Naive thymus-derived CD4-positive, alpha-beta T cell (primary cell): ENCODE measurements around the gene PUSL1. TPM values are rescaled to one million over a fixed set of nuclear protein-coding genes. Genes with fewer than 3 reads are reported as not detected.

Experiments
- ATAC-seq: fragments of 150-1000 bp; cut with Tn5 transposase; 2 replicates; pipeline ENCODE4 v1.10.0; 2021; ENCODE audit warnings: mild to moderate bottlenecking, moderate library complexity
- CTCF ChIA-PET: fragments of 350-600 bp; sonication (Branson Sonifier 250); formaldehyde crosslinking; loops from one replicate; lab custom pipeline; 2021; ENCODE audit warnings: antibody characterized with exemption; lab: Charles Lee
- POLR2A ChIA-PET: fragments of 350-600 bp; sonication (Branson Sonifier 250); formaldehyde crosslinking; loops from one replicate; lab custom pipeline; 2021; ENCODE audit warnings: antibody characterized with exemption, inconsistent platforms; lab: Charles Lee
- DNase-seq, 9 donors: peaks; one replicate each; pipeline versions ENCODE4 v3.0.0 to v3.0.0-alpha.2; 2020 to 2022; ENCODE audit warnings: mixed read lengths in 1 of 9
- H3K27ac ChIP-seq: one replicate; pipeline ENCODE4 v1.7.0; 2013; ENCODE audit warnings: mild to moderate bottlenecking, low read depth, low read length, moderate library complexity
- H3K27me3 ChIP-seq, 2 donors: one replicate each; pipeline ENCODE4 v1.7.0; 2013; ENCODE audit warnings: low read length in 2 of 2, mild to moderate bottlenecking in 2 of 2, moderate library complexity in 2 of 2; ENCODE audit not compliant: control insufficient read depth in 2 of 2, insufficient read depth in 2 of 2
- H3K36me3 ChIP-seq, 3 experiments: 1 replicate in 2 of 3; 2 replicates in 1 of 3; pipeline ENCODE4 v1.7.0; 2013; ENCODE audit warnings: low read length in 3 of 3, mild to moderate bottlenecking in 3 of 3, moderate library complexity in 1 of 3; ENCODE audit not compliant: insufficient read depth in 3 of 3, control insufficient read depth in 2 of 3
- H3K4me1 ChIP-seq, 2 donors: one replicate each; pipeline ENCODE4 v1.7.0; 2013; ENCODE audit warnings: low read length in 2 of 2, mild to moderate bottlenecking in 2 of 2, moderate library complexity in 1 of 2; ENCODE audit not compliant: control insufficient read depth in 2 of 2, insufficient read depth in 2 of 2
- H3K4me3 ChIP-seq: 2 replicates; pipeline ENCODE4 v1.7.0; 2013; ENCODE audit warnings: mild to moderate bottlenecking, low read length
- H3K9me3 ChIP-seq, 3 experiments: 1 replicate in 2 of 3; 2 replicates in 1 of 3; pipeline ENCODE4 v1.7.0; 2013; ENCODE audit warnings: low read length in 3 of 3; ENCODE audit not compliant: control insufficient read depth in 2 of 3
- H3K27ac Mint-ChIP-seq, 9 donors: one replicate each; pipeline ENCODE4 v1.8.0; 2020 to 2022; ENCODE audit warnings: mixed read lengths in 9 of 9, mild to moderate bottlenecking in 8 of 9, moderate library complexity in 5 of 9, inconsistent platforms in 2 of 9
- H3K27me3 Mint-ChIP-seq, 5 donors: one replicate each; pipeline ENCODE4 v1.8.0; 2021 to 2022; ENCODE audit warnings: mixed read lengths in 5 of 5, mild to moderate bottlenecking in 1 of 5
- H3K36me3 Mint-ChIP-seq, 5 donors: one replicate each; pipeline ENCODE4 v1.8.0; 2020 to 2022; ENCODE audit warnings: mixed read lengths in 5 of 5, mild to moderate bottlenecking in 3 of 5, inconsistent platforms in 1 of 5
- H3K4me1 Mint-ChIP-seq, 7 donors: one replicate each; pipeline ENCODE4 v1.8.0; 2020 to 2022; ENCODE audit warnings: mixed read lengths in 7 of 7, mild to moderate bottlenecking in 3 of 7, inconsistent platforms in 1 of 7
- H3K4me3 Mint-ChIP-seq, 10 donors: one replicate each; pipeline ENCODE4 v1.8.0; 2020 to 2022; ENCODE audit warnings: mild to moderate bottlenecking in 10 of 10, mixed read lengths in 10 of 10, moderate library complexity in 6 of 10, inconsistent platforms in 2 of 10
- H3K9me3 Mint-ChIP-seq, 11 donors: one replicate each; pipeline ENCODE4 v1.8.0; 2020 to 2022; ENCODE audit warnings: mixed read lengths in 11 of 11, mild to moderate bottlenecking in 4 of 11, inconsistent platforms in 1 of 11, moderate library complexity in 1 of 11
- intact Hi-C, 2 donors: fragments of 100-400 bp; cut with micrococcal nuclease; formaldehyde crosslinking; loops; one replicate each; pipeline ENCODE4 v1.15.1; 2023
- microRNA-seq: library from miRNA; unstranded; fragments of <30 nt; microRNA quantifications from one replicate; pipeline ENCODE4 v1.2.0, GENCODE V29; 2022; ENCODE audit warnings: borderline microRNAs expressed
- polyA plus RNA-seq, 2 donors: library from polyadenylated mRNA; unstranded; fragments of 300-500 nt; fragmentation: Illumina TruSeq; gene quantifications; one replicate each; pipeline ENCODE4 v1.2.3, GENCODE V29; 2021
- total RNA-seq, 6 experiments: library from RNA in 5 of 6; stranded (reverse) in 5 of 6; gene quantifications; 1 replicate in 5 of 6; 2 replicates in 1 of 6; pipeline ENCODE4 v1.2.3 and lab custom pipeline; 2021 to 2026

The PUSL1 gene
- total and polyA plus RNA-seq, 7 experiments from 2014 or later, result 16.2 to 26.1 (median 19.4) TPM

GRCh38 chr1:1359664-1360468 lies 51.5 kb downstream of the PUSL1 start:
- Histone ChIP-seq H3K4me1 (peaks cover 0 to 8% of the 10 kb centered on the region in 2 donors), H3K27me3 (peaks cover 0 to 3% of the 10 kb centered on the region in 2 donors), H3K4me3 (no peak overlapping the region), H3K27ac (no peak overlapping the region), H3K36me3 (no peaks in the 10 kb centered on the region), H3K9me3 (no peaks in the 10 kb centered on the region)
- ATAC-seq (no peak), DNase-seq (no peak)
- intact Hi-C loops, result loop anchor here in 1 of 2 donors (1.0 kb wide), 1 partner anchor 11 kb away; no protein-coding TSS in a partner anchor
- Mint-ChIP-seq H3K27me3 (peaks cover 0 to 20% (median 4%) of the 10 kb centered on the region in 5 donors), H3K4me3 (peak overlapping the region in 7 of 10 donors; percentile 21 to 75 (median 52)), H3K27ac (peak overlapping the region in 5 of 9 donors; percentile 4 to 62 (median 52)), H3K9me3 (peaks cover 0 to 2% (median 0%) of the 10 kb centered on the region in 11 donors), H3K4me1 (peaks cover 6 to 15% (median 12%) of the 10 kb centered on the region in 7 donors), H3K36me3 (no peaks in the 10 kb centered on the region)
- ChIA-PET POLR2A (interaction anchor here (1.6 kb wide), 1 partner anchor 12 kb away, joined by 4 read pairs; no protein-coding TSS in a partner anchor), CTCF (no interaction called here)

DNA sequence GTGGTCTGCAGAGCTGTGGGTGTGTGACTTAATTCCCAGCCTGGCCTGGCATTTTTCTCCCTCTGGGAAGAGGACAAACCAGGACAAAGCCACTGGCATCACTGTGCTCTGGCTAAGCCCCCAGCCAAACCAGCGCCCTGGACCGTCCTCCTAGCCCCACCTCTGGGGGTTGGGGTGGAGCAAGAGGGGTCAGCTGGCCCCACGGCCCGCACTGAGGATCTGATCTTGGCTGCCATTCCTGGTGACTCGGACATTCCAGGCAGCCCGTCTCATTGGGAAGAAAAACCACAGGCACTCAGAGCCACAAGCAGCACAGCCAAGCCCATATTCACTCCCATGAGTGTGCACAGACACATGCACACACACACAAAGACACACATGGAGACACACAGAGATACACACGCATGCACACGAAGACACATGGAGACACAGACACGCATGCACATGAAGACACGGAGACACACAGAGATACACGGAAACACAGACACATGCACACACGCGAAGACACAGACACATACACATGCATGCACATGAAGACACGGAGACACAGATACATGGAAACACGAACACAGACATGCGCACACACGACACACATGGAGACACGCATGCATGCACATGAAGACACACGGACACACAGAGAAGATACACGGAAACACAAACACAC lies 52.2 kb downstream of the PUSL1 start:
- ChIA-PET POLR2A (no interaction called here), CTCF (no interaction called here)
- Histone ChIP-seq H3K36me3 (no peaks in the 10 kb centered on the region), H3K9me3 (no peaks in the 10 kb centered on the region), H3K27me3 (peaks cover 0 to 3% of the 10 kb centered on the region in 2 donors), H3K4me1 (peaks cover 0 to 8% of the 10 kb centered on the region in 2 donors), H3K27ac (no peak overlapping the region), H3K4me3 (no peak overlapping the region)
- Mint-ChIP-seq H3K36me3 (no peaks in the 10 kb centered on the region), H3K9me3 (peaks cover 0 to 2% (median 0%) of the 10 kb centered on the region in 11 donors), H3K4me1 (peaks cover 6 to 15% (median 12%) of the 10 kb centered on the region in 7 donors), H3K27ac (no peak overlapping the region), H3K4me3 (no peak overlapping the region), H3K27me3 (peaks cover 0 to 20% (median 4%) of the 10 kb centered on the region in 5 donors)
- intact Hi-C loops, result no loop called here
- peak in 1 of 9 donors; percentile 3 for DNase-seq
- ATAC-seq, result no peak

Small RNA genes within 50 kb of the gene (microRNA-seq; reads per million reads assigned to microRNA genes)
- gene MIR6726 (not detected), gene MIR6727 (not detected), gene MIR6808 (not detected)

Other genes with a start within 250 kb of the PUSL1 start
- gene RNF223, start 234.3 kb upstream of the PUSL1 start, total RNA-seq, result under 1 TPM in 1 of 5 experiments, not detected in 4; 0.32 TPM
- not detected for gene RNF223, start 234.3 kb upstream of the PUSL1 start, polyA plus RNA-seq
- 10 to 100 TPM; 17.6 to 21.9 (median 19.6) TPM for gene C1orf159, start 192.5 kb upstream of the PUSL1 start, total RNA-seq
- 10 to 100 TPM in 1 of 2 donors, 1 to 10 TPM in 1; 6.4 to 10.5 TPM for gene C1orf159, start 192.5 kb upstream of the PUSL1 start, polyA plus RNA-seq
- under 1 TPM in 2 of 5 experiments, not detected in 3; 0.58 to 0.80 TPM for gene TTLL10, start 134.7 kb upstream of the PUSL1 start, total RNA-seq
- not detected for gene TTLL10, start 134.7 kb upstream of the PUSL1 start, polyA plus RNA-seq
- gene TNFRSF18, start 102.0 kb upstream of the PUSL1 start, total RNA-seq, result 10 to 100 TPM in 2 of 5 experiments, 1 to 10 TPM in 1, not detected in 2; 2.6 to 81.7 (median 12.6) TPM
- under 1 TPM in 1 of 2 donors, not detected in 1; 0.32 TPM for gene TNFRSF18, start 102.0 kb upstream of the PUSL1 start, polyA plus RNA-seq
- 100 to 1,000 TPM in 1 of 5 experiments, 10 to 100 TPM in 1, 1 to 10 TPM in 2, under 1 TPM in 1; 0.49 to 192 (median 7.8) TPM for gene TNFRSF4, start 94.4 kb upstream of the PUSL1 start, total RNA-seq
- 1 to 10 TPM; 1.4 to 1.5 TPM for gene TNFRSF4, start 94.4 kb upstream of the PUSL1 start, polyA plus RNA-seq
- 100 to 1,000 TPM in 4 of 5 experiments, 10 to 100 TPM in 1; 75.8 to 124 (median 110) TPM for gene SDF4, start 76.6 kb upstream of the PUSL1 start, total RNA-seq
- 10 to 100 TPM; 74.8 to 90.7 TPM for gene SDF4, start 76.6 kb upstream of the PUSL1 start, polyA plus RNA-seq
- gene B3GALT6, start 76.4 kb upstream of the PUSL1 start, total RNA-seq, result 10 to 100 TPM; 10.9 to 29.0 (median 22.8) TPM
- 10 to 100 TPM in 1 of 2 donors, 1 to 10 TPM in 1; 7.2 to 12.7 TPM for gene B3GALT6, start 76.4 kb upstream of the PUSL1 start, polyA plus RNA-seq
- gene C1QTNF12, start 61.9 kb upstream of the PUSL1 start, total RNA-seq, result 1 to 10 TPM; 2.5 to 5.8 (median 3.0) TPM
- gene C1QTNF12, start 61.9 kb upstream of the PUSL1 start, polyA plus RNA-seq, result under 1 TPM in 1 of 2 donors, not detected in 1; 0.56 TPM
- 10 to 100 TPM; 62.3 to 89.3 (median 75.1) TPM for gene UBE2J2, start 34.7 kb upstream of the PUSL1 start, total RNA-seq
- gene UBE2J2, start 34.7 kb upstream of the PUSL1 start, polyA plus RNA-seq, result 10 to 100 TPM; 86.1 to 92.2 TPM
- 10 to 100 TPM in 3 of 5 experiments, 1 to 10 TPM in 2; 4.2 to 15.8 (median 10.1) TPM for gene SCNN1D, start 28.2 kb upstream of the PUSL1 start, total RNA-seq
- gene SCNN1D, start 28.2 kb upstream of the PUSL1 start, polyA plus RNA-seq, result not detected
- 10 to 100 TPM; 51.5 to 70.8 (median 58.2) TPM for gene ACAP3, start 667 bp upstream of the PUSL1 start, total RNA-seq
- gene ACAP3, start 667 bp upstream of the PUSL1 start, polyA plus RNA-seq, result 1 to 10 TPM; 3.2 to 5.9 TPM
- gene INTS11, start 16.1 kb downstream of the PUSL1 start, total RNA-seq, result 100 to 1,000 TPM; 126 to 187 (median 161) TPM
- gene INTS11, start 16.1 kb downstream of the PUSL1 start, polyA plus RNA-seq, result 10 to 100 TPM; 62.8 to 74.0 TPM
- gene CPTP, start 16.2 kb downstream of the PUSL1 start, total RNA-seq, result 10 to 100 TPM; 11.5 to 29.3 (median 19.1) TPM
- 10 to 100 TPM; 17.7 to 26.5 TPM for gene CPTP, start 16.2 kb downstream of the PUSL1 start, polyA plus RNA-seq
- gene TAS1R3, start 22.7 kb downstream of the PUSL1 start, total RNA-seq, result 1 to 10 TPM; 1.1 to 2.6 (median 1.8) TPM
- gene TAS1R3, start 22.7 kb downstream of the PUSL1 start, polyA plus RNA-seq, result under 1 TPM in 1 of 2 donors, not detected in 1; 0.32 TPM
- 10 to 100 TPM; 40.2 to 54.9 (median 45.9) TPM for gene DVL1, start 40.8 kb downstream of the PUSL1 start, total RNA-seq
- gene DVL1, start 40.8 kb downstream of the PUSL1 start, polyA plus RNA-seq, result 1 to 10 TPM in 1 of 2 donors, under 1 TPM in 1; 0.78 to 1.1 TPM
- 1 to 10 TPM in 3 of 5 experiments, under 1 TPM in 2; 0.39 to 2.2 (median 1.0) TPM for gene MXRA8, start 50.0 kb downstream of the PUSL1 start, total RNA-seq
- under 1 TPM; 0.41 to 0.66 TPM for gene MXRA8, start 50.0 kb downstream of the PUSL1 start, polyA plus RNA-seq
- 100 to 1,000 TPM in 1 of 5 experiments, 10 to 100 TPM in 4; 53.8 to 107 (median 64.5) TPM for gene AURKAIP1, start 66.6 kb downstream of the PUSL1 start, total RNA-seq
- gene AURKAIP1, start 66.6 kb downstream of the PUSL1 start, polyA plus RNA-seq, result 100 to 1,000 TPM; 135 to 160 TPM
- gene CCNL2, start 90.7 kb downstream of the PUSL1 start, total RNA-seq, result 100 to 1,000 TPM; 130 to 403 (median 278) TPM
- 10 to 100 TPM; 16.3 to 38.3 TPM for gene CCNL2, start 90.7 kb downstream of the PUSL1 start, polyA plus RNA-seq
- 100 to 1,000 TPM in 4 of 5 experiments, 10 to 100 TPM in 1; 91.2 to 135 (median 122) TPM for gene MRPL20, start 98.7 kb downstream of the PUSL1 start, total RNA-seq
- 100 to 1,000 TPM; 221 to 239 TPM for gene MRPL20, start 98.7 kb downstream of the PUSL1 start, polyA plus RNA-seq
- not detected for gene ANKRD65, start 112.7 kb downstream of the PUSL1 start, total RNA-seq
- gene ANKRD65, start 112.7 kb downstream of the PUSL1 start, polyA plus RNA-seq, result not detected
- 1 to 10 TPM in 1 of 5 experiments, under 1 TPM in 1, not detected in 3; 0.15 to 1.2 TPM for gene VWA1, start 127.1 kb downstream of the PUSL1 start, total RNA-seq
- not detected for gene VWA1, start 127.1 kb downstream of the PUSL1 start, polyA plus RNA-seq
- 1 to 10 TPM in 4 of 5 experiments, under 1 TPM in 1; 0.61 to 2.0 (median 1.4) TPM for gene ATAD3C, start 141.1 kb downstream of the PUSL1 start, total RNA-seq
- under 1 TPM; 0.64 to 0.76 TPM for gene ATAD3C, start 141.1 kb downstream of the PUSL1 start, polyA plus RNA-seq
- gene ATAD3B, start 163.2 kb downstream of the PUSL1 start, total RNA-seq, result 10 to 100 TPM; 42.5 to 53.8 (median 51.7) TPM
- gene ATAD3B, start 163.2 kb downstream of the PUSL1 start, polyA plus RNA-seq, result 1 to 10 TPM; 4.5 to 6.1 TPM
- gene ATAD3A, start 203.6 kb downstream of the PUSL1 start, total RNA-seq, result 10 to 100 TPM; 21.0 to 41.3 (median 22.9) TPM
- 10 to 100 TPM in 1 of 2 donors, 1 to 10 TPM in 1; 5.4 to 11.6 TPM for gene ATAD3A, start 203.6 kb downstream of the PUSL1 start, polyA plus RNA-seq
- gene TMEM240, start 232.0 kb downstream of the PUSL1 start, total RNA-seq, result 1 to 10 TPM in 3 of 5 experiments, under 1 TPM in 1, not detected in 1; 0.66 to 2.8 (median 1.7) TPM
- under 1 TPM in 1 of 2 donors, not detected in 1; 0.84 TPM for gene TMEM240, start 232.0 kb downstream of the PUSL1 start, polyA plus RNA-seq